Measurements from ENCODE around the gene NFIX.

- TF ChIP-seq CTCF (IDR thresholded peaks at IDR 0.05) (no peak), POLR2AphosphoS5 (IDR thresholded peaks at IDR 0.05) (no peak), POLR2A (IDR thresholded peaks at IDR 0.05; ENCODE audit: low read depth) (no peak)
Measured at GRCh38 chr19:13023656-13024055, 28.4 kb downstream of the NFIX start.
